K562 (cell line): Measurements from ENCODE around the gene AMER3. TPM values are rescaled to one million over a fixed set of nuclear protein-coding genes. Genes with fewer than 3 reads are reported as not detected.
A peak's percentile ranks its signal among the peaks of the same experiment; 100 is the strongest.

Source experiments
- HNRNPLL ChIP-seq: fragments of 200-400 bp; formaldehyde crosslinking; IDR thresholded peaks from 2 replicates; pipeline ENCODE4 v1.6.1; 2017; ENCODE audit warnings: low read length, low read depth, mild to moderate bottlenecking; ENCODE audit not compliant: poor library complexity, severe bottlenecking
- IFI16 ChIP-seq: fragments of 250-450 bp; sonication (Bioruptor Pico); IDR thresholded peaks from 2 replicates; pipeline ENCODE4 v2.1.2; 2022; ENCODE audit warnings: mild to moderate bottlenecking, inconsistent platforms
- KAT8 ChIP-seq: fragments of 450-650 bp; IDR thresholded peaks from 2 replicates; pipeline ENCODE4 v1.6.1; 2016; ENCODE audit warnings: low read depth, mild to moderate bottlenecking
- MECOM ChIP-seq: fragments of 250-450 bp; sonication (Bioruptor Pico); IDR thresholded peaks from 2 replicates; pipeline ENCODE4 v1.8.0; 2022; ENCODE audit warnings: inconsistent platforms
- NCOA4 ChIP-seq: fragments of 450-650 bp; IDR thresholded peaks from 2 replicates; pipeline ENCODE4 v1.6.1; 2018; ENCODE audit warnings: mild to moderate bottlenecking; ENCODE audit not compliant: partially characterized antibody
- NCOA6 ChIP-seq: fragments of 450-650 bp; IDR thresholded peaks from 2 replicates; pipeline ENCODE4 v1.6.1; 2017; ENCODE audit warnings: mild to moderate bottlenecking
- SETDB1 ChIP-seq: IDR thresholded peaks from one replicate; pipeline ENCODE4 v1.6.1; 2012; ENCODE audit warnings: low read length, control low read depth, inconsistent platforms
- TAL1 ChIP-seq: fragments of 450-650 bp; IDR thresholded peaks from 2 replicates; pipeline ENCODE4 v1.6.1; 2016; ENCODE audit warnings: mild to moderate bottlenecking
- TFAM ChIP-seq: fragments of 250-450 bp; sonication (Bioruptor Pico); conservative IDR thresholded peaks from 2 replicates; pipeline ENCODE4 v1.5.0; 2021; ENCODE audit warnings: mild to moderate bottlenecking, moderate library complexity
- polyA plus RNA-seq, 8 experiments: library from polyadenylated mRNA; depleted of rRNA in 4 of 8; stranded (reverse) in 5 of 8; unstranded in 3 of 8; fragments of >200 nt; fragmentation: Nextera tagmentation in 2 of 8; fragmentation: Illumina TruSeq in 1 of 8; extraction: Ambion mirVana in 2 of 8; extraction: Trizol in 1 of 8; gene quantifications; 2 replicates each; pipeline versions ENCODE4 v1.2.1 to v1.2.3, GENCODE V29; 2011 to 2014; ENCODE audit warnings: inconsistent platforms in 1 of 8, missing spikeins in 1 of 8
- total RNA-seq, 7 experiments: library from RNA; depleted of rRNA in 6 of 7; stranded (reverse); fragments of >200 nt in 6 of 7; fragmentation: Illumina TruSeq in 2 of 7; extraction: Trizol in 2 of 7; gene quantifications; 2 replicates each; pipeline versions ENCODE4 v1.2.1 to v1.2.3, GENCODE V29; 2011 to 2021; ENCODE audit warnings: low replicate concordance in 1 of 7
- TF ChIP-seq, protein P1 (sequence below): fragments of 450-650 bp; IDR thresholded peaks from 2 replicates; pipeline ENCODE4 v1.6.1; 2017; ENCODE audit warnings: antibody characterized with exemption, mild to moderate bottlenecking
- TF ChIP-seq, protein P2 (sequence below): fragments of 250-450 bp; sonication (Bioruptor Pico); IDR thresholded peaks from 2 replicates; pipeline ENCODE4 v1.4.0; 2020; ENCODE audit warnings: mild to moderate bottlenecking, moderate library complexity

The AMER3 gene
- total and polyA plus RNA-seq, 9 of the 15 experiments (the other 6 are each of a cell fraction or from before 2014, with no cell fraction given) = not detected

- no peak for TF ChIP-seq HNRNPLL
- TF ChIP-seq, protein P1, sequence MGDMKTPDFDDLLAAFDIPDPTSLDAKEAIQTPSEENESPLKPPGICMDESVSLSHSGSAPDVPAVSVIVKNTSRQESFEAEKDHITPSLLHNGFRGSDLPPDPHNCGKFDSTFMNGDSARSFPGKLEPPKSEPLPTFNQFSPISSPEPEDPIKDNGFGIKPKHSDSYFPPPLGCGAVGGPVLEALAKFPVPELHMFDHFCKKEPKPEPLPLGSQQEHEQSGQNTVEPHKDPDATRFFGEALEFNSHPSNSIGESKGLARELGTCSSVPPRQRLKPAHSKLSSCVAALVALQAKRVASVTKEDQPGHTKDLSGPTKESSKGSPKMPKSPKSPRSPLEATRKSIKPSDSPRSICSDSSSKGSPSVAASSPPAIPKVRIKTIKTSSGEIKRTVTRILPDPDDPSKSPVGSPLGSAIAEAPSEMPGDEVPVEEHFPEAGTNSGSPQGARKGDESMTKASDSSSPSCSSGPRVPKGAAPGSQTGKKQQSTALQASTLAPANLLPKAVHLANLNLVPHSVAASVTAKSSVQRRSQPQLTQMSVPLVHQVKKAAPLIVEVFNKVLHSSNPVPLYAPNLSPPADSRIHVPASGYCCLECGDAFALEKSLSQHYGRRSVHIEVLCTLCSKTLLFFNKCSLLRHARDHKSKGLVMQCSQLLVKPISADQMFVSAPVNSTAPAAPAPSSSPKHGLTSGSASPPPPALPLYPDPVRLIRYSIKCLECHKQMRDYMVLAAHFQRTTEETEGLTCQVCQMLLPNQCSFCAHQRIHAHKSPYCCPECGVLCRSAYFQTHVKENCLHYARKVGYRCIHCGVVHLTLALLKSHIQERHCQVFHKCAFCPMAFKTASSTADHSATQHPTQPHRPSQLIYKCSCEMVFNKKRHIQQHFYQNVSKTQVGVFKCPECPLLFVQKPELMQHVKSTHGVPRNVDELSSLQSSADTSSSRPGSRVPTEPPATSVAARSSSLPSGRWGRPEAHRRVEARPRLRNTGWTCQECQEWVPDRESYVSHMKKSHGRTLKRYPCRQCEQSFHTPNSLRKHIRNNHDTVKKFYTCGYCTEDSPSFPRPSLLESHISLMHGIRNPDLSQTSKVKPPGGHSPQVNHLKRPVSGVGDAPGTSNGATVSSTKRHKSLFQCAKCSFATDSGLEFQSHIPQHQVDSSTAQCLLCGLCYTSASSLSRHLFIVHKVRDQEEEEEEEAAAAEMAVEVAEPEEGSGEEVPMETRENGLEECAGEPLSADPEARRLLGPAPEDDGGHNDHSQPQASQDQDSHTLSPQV = no peak
- no peak for TF ChIP-seq NCOA6
- peak; percentile 75 for TF ChIP-seq TAL1
- TF ChIP-seq, protein P2, sequence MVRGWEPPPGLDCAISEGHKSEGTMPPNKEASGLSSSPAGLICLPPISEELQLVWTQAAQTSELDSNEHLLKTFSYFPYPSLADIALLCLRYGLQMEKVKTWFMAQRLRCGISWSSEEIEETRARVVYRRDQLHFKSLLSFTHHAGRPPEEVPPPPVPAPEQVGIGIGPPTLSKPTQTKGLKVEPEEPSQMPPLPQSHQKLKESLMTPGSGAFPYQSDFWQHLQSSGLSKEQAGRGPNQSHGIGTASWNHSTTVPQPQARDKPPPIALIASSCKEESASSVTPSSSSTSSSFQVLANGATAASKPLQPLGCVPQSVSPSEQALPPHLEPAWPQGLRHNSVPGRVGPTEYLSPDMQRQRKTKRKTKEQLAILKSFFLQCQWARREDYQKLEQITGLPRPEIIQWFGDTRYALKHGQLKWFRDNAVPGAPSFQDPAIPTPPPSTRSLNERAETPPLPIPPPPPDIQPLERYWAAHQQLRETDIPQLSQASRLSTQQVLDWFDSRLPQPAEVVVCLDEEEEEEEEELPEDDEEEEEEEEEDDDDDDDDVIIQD (CRISPR knock-in tag) = no peak
- no peak for TF ChIP-seq IFI16
- TF ChIP-seq NCOA4 = no peak
- no peak for TF ChIP-seq SETDB1
- no peak for TF ChIP-seq TFAM (CRISPR knock-in tag)
- no peak for TF ChIP-seq MECOM (CRISPR knock-in tag)
- no peak for TF ChIP-seq KAT8
Measured at GRCh38 chr2:130769343-130769907, 14.1 kb downstream of the AMER3 start (continued).
